Measurements from ENCODE around the gene RPUSD1. TPM values are rescaled to one million over a fixed set of nuclear protein-coding genes. Genes with fewer than 3 reads are reported as not detected.

RPUSD1 gene
- total RNA-seq, 1 donor from 2014 or later: 31.1 TPM

DNA sequence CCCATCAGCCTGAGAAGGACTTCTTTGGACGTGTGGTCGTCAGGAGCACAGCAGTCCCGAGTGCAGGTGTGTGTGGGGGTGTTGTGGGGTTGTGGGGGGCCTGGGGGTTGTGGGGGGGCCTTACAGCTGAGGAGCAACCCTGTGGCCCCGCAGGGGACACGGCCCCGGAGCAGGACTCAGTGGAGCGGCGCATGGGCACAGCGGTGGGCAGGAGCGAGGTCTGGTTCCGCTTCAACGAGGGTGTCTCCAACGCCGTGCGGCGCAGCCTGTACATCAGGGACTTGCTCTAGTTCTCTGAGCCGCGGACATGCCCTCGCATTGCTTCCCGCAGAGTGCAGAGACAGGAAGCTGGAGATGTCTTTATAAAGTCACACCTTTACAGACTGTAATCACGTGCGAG is 9.5 kb upstream of the RPUSD1 start:
- DNase-seq: no peak

DNA sequence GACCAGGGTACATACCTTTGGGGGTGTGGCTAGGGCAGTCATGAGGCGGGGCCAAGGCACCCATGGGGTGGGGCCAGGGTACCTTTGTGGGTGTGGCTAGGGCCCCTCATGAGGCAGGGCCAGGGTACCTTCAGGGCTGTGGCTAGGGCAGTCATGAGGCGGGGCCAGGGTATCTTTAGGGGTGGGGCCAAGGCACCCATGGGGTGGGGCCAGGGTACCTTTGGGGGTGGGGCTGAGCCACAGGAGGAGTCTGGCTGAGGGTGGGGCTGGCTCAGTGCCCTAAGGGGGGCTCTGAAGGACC is 8.9 kb upstream of the RPUSD1 start:
- DNase-seq: no peak

DNA sequence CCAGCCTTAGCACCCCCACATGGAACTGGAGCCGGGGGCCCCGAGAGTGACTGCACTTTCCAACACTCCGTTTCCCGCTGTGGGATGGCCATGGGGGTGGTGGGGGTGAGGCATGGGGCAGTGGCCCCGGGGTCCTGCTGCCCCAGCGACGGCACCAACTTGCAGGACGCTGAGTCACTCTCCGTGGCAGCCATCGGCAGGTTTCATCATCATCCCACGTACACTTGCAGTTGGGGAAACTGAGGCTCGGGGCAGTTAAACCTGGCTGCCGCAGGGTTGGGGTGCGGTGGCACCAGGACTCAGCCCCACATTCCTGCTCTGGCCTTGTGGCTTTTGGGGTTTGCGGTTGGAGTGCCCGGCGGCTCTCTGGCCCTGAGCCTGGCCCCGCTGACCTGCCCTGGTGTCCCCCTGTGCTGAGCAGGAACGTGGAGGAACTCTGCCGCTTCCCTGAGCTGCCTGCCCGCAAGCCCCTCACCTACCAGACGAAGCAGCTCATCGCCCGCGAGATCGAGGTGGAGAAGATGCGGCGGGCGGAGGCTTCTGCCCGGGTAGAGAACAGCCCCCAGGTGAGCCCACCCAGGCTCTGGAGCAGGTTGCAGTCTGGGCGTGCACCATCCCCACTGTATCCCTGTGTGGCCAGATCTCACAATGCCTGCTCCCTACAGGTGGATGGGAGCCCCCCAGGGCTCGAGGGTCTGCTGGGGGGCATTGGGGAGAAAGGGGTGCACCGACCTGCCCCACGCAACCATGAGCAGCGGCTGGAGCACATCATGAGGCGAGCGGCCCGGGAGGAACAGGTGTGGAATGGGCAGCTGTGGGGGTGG is 8.3 kb upstream of the RPUSD1 start:
- no peak for DNase-seq

DNA sequence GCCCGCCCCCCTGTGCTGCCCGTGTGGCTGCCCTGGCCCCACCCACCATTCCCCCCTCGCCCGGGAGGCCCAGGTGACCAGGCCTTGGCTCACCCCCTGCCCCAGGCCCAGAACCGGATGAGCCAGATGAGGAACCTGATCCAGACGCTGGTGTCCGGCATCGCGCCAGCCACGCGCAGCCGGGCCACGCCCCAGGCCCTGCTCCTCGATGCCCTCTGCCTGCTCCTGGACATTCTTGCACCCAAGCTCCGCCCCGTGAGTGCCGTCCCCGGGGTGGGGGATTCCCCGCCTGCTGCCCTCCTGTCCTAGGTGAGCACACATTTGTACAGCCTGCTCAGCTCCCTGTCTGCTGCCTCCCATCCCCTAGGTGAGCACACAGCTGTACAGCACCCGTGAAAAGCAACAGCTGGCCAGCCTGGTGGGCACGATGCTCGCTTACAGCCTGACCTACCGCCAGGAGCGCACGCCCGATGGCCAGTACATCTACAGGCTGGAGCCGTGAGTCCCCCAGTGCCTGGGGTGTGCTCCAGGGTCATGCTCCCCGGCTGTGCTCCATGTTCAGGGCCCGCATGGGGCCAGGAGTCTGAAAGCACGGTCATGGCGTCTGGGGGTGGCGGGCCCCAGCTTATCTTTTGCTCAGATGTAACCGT is 7.5 kb upstream of the RPUSD1 start:
- DNase-seq: no peak

DNA sequence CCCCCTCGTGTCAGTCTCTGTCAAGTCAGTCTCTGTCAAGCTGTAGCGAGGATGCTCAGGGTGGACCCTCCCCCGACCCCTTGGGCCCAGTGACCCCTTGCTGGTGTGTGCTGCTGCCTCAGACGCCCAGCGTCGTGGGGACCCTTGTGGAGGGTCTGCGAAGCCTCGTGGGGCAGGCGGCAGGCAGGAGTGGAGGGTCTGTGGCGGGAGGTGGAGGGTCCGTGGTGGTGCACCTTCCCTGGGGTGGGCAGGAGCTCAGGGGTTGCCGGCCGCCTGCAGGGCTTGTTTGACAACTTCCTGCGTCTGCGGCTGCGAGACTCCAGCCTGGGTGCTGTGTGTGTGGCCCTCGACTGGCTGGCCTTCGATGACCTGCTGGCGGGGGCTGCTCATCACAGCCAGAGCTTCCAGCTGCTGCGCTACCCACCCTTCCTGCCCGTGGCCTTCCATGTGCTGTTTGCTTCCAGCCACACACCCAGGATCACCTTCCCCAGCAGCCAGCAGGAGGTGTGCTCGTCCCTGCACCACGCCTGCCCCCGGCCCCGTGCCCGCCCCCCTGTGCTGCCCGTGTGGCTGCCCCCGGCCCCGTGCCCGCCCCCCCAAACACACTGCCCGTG is 6.8 kb upstream of the RPUSD1 start:
- DNase-seq: no peak

DNA sequence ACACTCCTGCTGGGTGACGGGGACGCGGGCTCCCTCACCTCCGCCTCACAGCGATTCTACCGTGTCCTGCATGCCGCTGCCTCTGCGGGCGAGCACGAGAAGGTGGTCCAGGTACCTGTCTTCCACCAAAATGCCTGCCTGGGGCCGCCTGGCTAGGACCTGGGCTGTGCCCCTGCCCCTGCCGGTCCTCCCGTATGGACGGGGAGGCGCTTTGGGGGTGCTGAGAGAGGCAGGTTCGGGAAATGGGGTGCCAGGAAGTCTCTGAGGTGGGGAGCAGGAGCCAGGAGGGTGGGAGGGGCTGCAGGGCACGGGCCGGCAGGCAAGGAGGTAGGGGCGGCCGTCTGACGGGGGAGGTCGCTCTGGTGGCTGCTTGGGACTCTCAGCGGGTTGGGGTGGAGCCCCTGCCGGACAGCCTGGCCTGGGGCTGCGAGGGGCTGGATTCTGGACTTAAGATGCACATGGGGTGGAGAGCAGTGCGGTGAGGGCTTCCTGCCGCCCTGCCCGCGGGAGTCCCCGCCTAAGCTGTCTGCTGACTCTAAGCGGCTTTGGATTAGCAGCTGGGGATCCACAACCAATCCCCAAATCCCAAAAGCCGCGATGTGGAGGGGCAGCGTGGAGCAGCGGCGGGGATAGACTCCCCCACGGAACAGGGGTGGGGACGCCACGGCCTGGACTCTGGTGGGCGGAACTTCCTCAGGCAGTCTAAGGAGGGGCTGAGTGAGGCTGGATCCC is 6.1 kb upstream of the RPUSD1 start:
- no peak for DNase-seq

DNA sequence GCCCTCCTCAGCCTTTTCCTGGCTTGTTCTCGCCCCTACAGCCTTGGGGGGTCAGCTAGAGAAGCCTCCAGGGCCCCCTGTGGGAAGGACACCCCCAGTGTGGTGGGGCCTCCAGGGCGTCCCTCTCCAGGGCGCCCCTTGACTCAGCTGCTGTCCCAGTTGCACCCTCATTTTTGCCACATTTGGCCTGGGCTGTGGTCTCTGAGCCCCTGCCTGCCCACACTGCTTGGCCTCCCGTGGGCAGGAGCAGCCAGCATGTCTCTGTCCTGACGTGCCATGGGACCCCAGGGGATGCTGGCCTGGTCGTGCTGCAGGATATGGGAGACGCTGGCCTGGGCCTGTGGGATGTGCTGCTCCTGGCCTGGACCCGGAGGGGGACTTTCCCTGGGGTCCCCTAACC is 5.2 kb upstream of the RPUSD1 start:
- no peak for DNase-seq

DNA sequence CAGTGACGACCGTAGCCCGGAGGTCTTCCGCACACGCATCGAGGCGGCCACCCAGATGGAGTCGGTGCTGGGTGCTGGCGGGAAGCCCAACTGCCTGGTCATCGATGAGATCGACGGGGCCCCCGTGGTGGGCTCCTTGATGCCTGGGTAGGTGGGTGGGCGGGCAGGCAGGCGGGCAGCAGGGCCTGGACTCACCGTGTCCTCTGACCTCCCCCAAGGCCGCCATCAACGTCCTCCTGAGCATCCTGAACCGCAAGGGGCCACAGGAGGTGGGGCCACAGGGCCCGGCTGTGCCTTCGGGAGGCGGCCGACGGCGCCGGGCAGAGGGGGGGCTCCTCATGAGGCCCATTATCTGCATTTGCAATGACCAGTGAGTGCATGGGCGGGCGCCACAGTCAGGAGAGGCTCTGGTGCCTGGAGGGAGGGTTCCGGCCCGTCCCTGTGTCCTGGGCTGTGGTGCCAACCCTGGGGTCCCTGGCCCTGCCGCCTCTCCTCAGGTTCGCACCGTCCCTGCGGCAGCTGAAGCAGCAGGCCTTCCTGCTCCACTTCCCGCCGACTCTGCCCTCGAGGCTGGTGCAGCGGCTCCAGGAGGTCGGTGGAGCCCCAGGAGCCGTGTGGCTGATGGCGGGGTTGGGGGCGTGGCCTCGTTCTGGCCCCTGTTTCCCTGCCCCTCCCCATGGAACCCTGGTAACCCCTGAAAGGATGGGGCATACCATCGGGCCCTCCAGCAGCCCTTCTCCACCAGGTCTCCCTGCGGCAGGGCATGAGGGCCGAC is 4.2 kb upstream of the RPUSD1 start:
- DNase-seq: no peak

DNA sequence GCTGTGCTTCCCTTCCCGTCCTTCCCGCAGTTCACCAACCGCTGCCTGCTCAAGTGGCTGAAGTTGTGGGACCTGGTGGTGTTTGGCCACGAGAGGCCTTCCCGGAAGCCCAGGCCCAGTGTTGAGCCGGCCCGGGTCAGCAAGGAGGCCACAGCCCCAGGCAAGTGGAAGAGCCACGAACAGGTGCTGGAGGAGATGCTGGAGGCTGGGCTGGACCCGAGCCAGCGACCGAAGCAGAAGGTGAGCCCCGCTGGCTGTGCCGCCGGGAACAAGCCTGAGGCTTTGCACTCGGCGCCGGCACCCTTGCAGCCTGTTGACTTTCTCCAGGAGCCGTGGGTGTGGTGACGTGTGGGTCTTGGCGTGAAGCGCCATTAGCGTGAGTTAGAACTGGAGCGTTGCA is 3.0 kb upstream of the RPUSD1 start:
- no peak for DNase-seq

DNA sequence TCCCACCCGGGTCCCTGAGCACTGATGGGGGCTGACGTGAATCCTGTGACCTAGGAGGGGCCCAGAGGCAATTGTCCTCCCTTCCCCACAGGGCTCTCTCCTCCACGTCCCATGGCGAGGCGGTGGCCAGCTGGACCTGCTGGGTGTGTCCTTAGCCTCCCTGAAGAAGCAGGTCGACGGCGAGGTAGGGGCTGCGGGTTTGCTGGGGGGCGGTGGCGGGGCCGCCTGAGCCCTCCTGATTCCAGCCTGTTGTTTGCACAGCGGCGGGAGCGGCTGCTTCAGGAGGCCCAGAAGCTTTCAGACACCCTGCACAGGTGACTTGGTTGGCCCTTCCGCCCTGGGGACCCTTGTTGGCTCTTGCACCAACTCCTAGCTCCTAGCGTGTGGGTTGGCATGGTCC is 1.9 kb upstream of the RPUSD1 start:
- DNase-seq: no peak

DNA sequence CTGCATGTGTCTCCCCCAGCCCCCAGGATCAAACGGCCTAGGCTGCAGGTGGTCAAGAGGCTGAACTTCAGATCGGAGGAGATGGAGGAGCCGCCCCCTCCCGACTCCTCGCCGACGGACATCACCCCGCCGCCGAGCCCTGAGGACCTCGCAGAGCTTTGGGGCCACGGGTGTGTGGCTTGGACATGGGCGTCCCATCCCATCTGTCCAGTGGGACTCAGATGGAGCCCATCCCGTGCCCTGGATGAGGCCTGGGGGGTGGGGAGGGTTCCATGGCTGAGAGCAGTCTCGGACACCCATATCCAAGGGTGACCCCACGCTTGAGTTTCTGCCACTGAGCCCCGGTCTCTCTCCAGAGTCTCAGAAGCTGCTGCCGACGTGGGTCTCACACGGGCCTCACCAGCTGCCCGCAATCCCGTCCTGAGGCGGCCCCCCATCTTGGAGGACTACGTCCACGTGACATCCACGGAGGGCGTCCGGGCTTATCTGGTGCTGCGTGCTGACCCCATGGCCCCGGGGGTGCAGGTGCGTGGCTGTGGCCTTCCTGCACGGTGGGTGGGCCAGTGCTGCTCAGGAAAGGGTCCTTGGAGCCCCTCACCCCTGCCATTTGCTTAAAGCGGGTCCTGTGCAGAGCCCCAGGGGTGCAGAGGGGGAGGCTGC is 1.1 kb upstream of the RPUSD1 start:
- no peak for DNase-seq

DNA sequence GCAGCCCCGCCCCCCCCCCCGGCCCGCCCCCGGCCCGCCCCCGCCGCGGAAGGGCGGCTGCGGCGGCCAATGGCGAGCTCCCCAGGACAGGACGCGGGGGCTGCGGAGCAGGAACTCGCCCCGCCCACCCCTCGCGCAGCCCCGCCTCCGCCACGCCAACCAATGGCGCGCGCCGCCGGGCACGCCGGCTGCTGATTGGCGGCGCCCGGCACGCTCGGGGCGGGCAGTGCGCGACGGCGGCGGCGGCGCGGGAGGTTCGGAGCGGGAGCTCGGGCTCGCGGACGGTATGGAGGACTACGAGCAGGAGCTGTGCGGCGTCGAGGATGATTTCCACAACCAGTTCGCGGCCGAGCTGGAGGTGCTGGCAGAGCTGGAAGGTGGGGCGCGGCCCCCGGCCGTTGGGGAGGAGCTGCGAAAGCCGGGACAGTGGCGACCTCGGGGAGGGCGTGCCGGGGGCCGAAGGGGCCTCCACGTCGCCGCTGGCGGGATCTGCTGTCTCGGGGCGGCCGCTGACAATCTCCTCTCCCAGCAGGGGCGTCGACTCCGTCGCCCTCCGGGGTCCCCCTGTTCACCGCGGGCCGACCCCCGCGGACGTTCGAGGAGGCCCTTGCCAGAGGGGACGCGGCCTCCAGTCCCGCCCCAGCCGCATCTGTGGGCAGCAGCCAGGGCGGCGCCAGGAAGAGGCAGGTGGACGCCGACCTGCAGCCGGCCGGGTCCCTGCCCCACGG is 382 bp upstream of the RPUSD1 start, which contains the start of gene CHTF18:
Gene CHTF18, plus strand, starts transcription at position 222 of the 728 bp plus-strand sequence. Its CDS starts 65 bp downstream, at position 287.
- peak; percentile 95 for DNase-seq

DNA sequence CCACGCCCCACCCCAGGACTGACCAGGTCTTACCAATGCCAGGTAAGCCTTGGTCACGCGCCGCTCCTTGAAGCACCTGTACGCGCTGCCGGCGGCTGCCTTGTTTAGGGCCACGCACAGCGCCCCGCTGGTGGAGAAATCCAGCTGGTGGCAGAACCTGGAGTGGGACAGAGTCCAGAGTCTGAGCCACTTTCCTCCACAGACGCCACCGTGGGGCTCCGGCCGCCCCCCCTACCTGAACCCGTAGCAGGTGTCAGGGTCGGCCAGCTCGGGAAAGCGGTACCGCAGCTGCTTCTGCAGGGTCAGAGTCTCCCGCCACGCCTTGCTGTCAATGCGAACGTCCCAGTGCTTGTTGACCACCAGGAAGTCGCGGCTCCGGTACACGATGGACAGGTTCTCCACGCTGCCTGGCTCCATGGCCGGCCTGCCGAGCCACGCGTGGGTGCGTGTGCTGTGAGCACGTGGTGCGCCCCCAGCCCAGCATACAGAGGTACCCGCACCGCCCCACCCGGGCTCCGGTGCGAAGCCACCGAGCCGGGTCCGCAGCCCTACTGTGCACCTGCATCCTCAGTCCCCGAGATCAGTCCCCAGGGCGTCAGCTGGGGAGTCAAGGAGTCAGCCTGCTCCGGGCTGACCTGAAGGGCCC is 737 bp downstream of the RPUSD1 start:
- peak; percentile 15 for DNase-seq

DNA sequence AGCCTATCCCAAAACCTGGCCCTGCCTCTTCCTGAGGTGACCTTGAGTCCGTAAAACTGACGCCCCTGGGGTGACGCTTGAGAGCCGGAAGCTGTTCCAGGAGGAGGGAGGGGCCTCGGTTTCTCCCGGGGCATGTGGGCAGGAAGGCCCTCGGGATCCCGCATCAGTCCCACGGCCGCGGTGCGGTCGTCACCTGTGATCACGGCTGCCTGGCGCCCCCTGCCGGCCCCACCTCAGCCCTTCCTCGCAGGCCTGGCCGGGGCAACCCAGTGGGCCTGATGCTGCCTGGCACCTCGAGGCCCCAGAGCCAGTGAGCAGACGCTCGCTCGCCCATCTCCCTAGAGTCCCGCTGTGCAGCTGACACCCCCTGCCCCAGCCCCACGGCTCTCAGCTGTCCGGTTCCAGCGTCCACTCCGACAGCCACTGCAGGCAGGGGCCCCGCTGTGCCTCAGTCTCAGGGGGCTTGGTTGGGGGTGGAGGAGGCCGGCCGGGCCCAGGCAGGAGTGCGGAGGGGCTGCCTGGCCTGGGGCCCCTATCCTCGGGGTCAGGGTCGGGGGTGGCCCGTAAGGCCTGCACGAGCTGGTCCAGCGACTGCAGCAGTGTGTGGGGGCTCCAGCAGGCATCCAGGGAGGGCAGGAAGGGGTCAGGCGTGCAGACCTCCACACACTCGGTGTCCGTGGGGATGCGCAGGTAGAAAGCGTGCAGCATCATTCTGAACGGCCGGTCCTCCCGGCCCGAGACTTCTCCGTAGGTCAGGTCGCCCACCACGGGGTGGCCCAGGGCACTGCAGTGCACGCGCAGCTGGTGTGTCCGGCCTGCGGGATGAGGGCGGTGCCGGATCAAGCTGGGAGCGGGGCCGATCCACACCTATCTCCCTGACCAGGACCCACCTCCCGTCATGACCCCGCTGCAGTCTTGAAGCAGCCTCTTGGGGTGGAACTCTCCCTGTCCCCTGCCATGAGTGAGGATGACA is 2.3 kb downstream of the RPUSD1 start:
- peak; percentile 73 for DNase-seq

DNA sequence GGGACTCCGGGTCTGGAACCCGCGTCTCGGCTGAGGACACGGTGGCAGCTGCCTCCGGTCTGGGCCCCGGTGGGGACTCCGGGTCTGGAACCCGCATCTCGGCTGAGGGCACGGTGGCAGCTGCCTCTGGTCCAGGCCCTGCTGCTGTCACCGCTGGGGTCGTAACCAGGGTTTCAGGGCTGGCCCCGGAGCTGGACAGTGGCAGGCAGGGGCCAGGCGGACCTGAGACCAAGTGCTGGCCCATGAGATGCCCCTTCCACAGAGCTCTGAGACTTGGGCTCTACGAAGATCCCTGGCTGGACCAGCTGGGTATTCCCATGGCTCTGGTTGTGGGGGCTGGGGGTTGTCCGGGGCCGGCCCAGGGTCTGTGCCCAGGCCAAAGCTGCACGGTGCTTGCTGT is 3.8 kb downstream of the RPUSD1 start:
- no peak for DNase-seq

DNA sequence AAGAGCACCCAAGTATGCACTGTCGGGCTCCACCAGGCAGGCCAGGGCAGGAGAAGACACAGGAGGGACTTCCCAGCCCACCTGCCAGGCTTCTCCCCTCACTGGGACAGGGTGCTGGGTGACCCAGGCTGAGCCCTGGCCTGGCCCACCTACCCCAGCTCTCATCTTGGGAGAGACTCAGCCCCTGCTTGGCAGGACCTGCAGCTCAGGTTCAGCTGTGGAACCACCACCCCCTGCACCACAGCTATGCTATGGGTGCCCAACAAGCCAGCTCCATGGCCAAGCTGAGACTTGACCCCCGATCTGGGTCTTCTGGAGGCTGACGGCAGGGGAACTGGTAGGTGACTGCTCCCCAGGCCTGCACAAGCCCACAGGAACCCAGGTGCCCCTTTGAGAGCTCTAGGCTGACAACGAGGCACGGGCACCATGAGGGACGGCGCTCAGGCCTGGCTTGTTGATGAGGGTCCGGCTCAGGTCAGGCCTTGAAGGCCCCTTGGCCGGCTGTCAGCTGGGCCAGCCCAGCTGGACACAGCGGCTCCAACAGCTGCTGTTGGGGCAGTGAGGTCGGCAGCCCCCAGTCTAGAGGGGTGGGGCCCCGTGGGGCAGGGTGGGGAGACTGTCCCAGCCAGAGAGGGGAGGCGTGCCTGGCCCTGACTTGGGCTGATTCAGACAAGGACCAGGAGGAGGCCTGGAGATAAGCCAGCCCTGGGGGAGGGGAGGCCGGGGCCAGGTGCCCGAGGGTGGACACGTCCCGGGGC is 4.6 kb downstream of the RPUSD1 start:
- no peak for DNase-seq

DNA sequence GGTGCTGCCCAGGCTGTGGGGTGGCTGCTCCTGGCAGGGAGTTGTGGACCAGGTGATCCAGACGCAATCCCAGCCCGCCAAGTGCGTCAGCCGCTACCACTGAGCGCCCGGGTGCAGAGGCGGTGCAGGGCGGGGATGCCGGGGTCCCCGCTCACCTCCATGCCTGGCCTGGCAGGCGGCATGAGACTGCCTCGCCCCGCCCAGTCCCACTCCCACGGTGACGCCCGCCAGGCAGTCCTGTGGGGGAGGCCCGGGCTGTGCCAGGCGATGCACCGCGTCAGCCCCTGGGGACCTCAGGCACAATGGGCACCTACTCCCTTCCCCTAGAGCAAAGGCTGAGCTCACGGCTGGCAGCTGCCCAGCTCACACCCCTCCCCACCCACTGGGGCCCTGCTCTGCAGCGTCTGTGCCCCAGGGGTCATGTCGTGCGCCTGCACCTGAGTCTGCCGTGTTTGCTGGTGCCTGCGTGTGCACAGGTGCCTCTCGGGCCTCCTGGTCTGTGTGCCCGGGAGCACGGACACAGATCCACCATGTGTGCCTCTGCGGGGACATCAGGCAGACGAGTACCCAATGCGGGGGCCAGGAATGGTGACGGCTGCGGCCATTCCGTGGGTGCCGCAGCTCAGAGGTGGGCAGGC is 5.3 kb downstream of the RPUSD1 start:
- DNase-seq: no peak

DNA sequence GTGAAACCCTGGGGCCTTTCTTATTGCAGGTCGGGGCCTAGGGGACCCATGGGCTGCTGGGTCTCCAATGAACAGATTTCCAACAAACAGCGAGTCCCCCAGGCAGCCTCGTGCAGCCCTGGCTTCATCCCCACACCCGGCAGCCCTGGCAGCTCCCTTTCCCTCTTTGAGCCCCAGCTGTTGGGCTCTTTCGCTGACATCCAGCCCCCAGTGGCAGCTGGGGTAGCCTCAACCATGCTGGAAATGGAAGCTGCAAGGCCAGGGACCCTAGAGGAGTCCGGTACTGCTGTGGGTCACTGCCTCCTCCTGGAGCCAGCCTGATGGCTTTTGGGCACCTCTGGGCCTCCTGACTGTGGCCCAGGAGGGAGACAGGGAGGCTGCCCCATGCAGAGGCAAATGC is 5.9 kb downstream of the RPUSD1 start:
- DNase-seq: no peak

Measured in dermis blood vessel endothelial cell (primary cell).